KOPT-K1 (cell line): Measurements from ENCODE around the gene IL1R2.

Source experiments
- H3K27ac ChIP-seq: fragments of 200-600 bp; sonication (generic); 2 replicates; pipeline ENCODE4 v1.5.1; 2016; ENCODE audit warnings: antibody characterized with exemption, mild to moderate bottlenecking, low read depth, low read length; ENCODE audit not compliant: poor library complexity, severe bottlenecking
- H3K36me3 ChIP-seq: fragments of 200-600 bp; sonication (generic); 2 replicates; pipeline ENCODE4 v1.5.1; 2017; ENCODE audit warnings: antibody characterized with exemption, mild to moderate bottlenecking, low read length, moderate library complexity; ENCODE audit not compliant: insufficient read depth
- H3K9me3 ChIP-seq: fragments of 200-600 bp; sonication (generic); 2 replicates; pipeline ENCODE4 v1.5.1; 2017; ENCODE audit warnings: antibody characterized with exemption, low read length, mild to moderate bottlenecking; ENCODE audit not compliant: insufficient read depth, poor library complexity, severe bottlenecking

Gene IL1R2, protein sequence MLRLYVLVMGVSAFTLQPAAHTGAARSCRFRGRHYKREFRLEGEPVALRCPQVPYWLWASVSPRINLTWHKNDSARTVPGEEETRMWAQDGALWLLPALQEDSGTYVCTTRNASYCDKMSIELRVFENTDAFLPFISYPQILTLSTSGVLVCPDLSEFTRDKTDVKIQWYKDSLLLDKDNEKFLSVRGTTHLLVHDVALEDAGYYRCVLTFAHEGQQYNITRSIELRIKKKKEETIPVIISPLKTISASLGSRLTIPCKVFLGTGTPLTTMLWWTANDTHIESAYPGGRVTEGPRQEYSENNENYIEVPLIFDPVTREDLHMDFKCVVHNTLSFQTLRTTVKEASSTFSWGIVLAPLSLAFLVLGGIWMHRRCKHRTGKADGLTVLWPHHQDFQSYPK

DNA sequence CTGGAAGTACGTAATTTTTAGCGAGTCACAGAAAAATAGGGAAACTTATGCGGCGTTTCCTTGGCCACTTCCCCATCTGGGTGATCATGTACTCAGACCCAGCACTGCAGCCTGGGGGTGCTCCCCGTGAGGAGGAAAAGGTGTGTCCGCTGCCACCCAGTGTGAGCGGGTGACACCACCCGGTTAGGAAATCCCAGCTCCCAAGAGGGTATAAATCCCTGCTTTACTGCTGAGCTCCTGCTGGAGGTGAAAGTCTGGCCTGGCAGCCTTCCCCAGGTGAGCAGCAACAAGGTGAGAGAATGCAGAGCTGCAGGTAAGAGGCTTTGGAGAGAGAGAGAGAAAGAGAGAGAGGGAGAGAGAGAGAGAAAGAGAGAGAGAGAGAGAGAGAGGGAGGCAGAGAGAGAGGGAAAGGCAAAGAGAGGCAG lies at the start of gene IL1R2:
Gene IL1R2, plus strand, starts transcription at position 240 of the 425 bp plus-strand sequence. CDS start 16,616 bp downstream, outside the sequence.
- no peaks in the 10 kb centered on the region for H3K36me3 ChIP-seq
- H3K9me3 ChIP-seq, result no peaks in the 10 kb centered on the region
- H3K27ac ChIP-seq, result no peak within 1 kb of the TSS

DNA sequence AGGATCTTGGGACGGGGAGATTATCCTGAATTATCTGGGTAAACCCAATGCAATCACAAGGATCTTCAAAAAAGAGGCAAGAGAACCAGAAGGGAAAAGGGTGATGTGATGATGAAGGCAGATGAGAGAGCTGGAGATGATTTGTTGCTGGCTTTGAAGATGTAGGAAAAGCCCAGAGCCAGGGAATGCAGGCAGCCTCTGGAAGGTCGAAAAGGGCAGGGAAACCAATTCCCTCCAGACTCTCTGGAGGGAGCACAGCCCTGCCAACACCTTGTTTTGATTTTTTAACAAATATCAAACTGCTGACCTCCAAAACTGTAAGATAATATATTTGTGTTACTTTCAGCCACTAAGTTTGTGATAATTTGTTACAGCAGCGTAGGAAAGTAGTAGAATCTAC lies 48.9 kb upstream of the IL1R2 start:
- H3K27ac ChIP-seq, result no peak overlapping the region
- H3K36me3 ChIP-seq, result no peaks in the 10 kb centered on the region
- peaks cover 7% of the 10 kb centered on the region for H3K9me3 ChIP-seq

DNA sequence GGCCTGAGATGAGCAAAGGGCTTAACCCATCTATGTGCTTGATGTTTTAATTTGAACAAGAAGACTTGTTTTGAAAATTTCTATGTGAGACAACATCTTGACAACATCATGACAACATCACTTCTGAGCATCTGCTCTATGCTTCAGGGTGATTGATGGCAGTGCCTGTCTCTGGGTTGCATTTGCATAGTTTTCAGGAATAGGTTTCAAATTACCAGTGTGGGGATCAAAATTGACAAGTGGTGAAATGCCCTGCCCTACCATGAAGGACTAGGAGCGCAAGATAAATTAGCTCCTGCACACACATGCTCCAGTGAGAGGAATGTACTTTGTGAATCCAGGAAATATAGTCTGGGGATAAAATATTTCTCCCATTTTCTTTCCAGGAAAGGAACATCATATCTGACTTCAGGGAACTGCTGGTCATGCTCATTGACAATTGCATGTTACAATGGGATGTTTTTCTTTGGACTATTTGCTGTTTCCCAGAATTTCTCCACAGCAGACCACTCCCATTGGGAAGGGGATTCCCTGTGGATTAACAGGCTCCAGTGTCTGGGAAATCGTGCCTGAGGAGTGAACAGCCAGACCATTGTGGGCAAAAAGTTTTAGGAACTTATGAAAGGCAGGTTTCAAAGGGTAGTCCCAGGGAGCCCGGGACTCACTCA lies 45.3 kb upstream of the IL1R2 start:
- Histone ChIP-seq H3K36me3 (no peaks in the 10 kb centered on the region), H3K9me3 (peaks cover 14% of the 10 kb centered on the region), H3K27ac (no peak overlapping the region)

DNA sequence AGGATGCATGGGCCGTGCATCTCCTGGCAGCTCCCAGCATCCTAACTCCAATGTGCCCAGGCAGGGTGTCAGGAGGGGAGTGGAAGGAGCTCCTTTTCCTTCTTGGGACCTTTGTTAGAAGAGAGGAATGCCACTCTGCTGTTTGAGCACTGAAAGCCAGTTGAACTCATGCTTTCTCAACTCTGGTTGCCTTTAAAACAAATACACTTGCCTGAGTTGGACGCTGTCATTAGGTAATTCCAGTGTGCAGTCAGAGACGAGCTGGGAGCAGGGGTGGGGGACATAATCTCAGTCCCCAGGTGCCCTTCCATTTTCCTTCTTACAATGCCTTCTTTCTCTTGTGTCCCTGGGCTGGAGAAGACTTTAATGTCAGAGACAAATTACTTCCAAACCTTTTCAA lies 44.4 kb upstream of the IL1R2 start:
- no peaks in the 10 kb centered on the region for H3K36me3 ChIP-seq
- peaks cover 14% of the 10 kb centered on the region for H3K9me3 ChIP-seq
- H3K27ac ChIP-seq, result no peak overlapping the region

DNA sequence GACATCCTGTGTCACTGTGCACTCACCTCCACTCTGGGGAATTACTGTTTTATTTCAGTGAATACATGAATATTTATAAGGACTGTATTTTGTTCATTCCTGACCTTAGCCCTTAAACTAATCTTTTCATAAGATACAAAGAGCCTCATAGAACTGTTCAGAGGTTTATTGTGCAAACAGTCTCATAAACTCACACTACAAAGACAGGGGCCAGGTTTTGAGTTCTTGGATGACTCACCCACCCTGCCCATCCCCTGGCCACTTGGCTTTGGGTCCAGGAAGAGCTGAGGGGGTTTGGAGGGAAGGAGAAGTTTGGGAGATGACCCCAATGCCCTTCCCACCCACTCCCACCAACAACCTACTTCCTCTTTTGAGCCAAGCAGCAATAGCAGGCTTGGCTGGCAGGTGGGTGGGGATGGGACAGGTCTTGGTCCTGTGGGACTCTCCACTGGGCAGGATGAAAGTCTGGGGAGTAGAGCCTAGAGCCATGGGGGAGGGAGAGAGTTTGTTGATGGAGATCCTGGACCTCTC lies 43.1 kb upstream of the IL1R2 start:
- H3K9me3 ChIP-seq, result peaks cover 14% of the 10 kb centered on the region
- no peaks in the 10 kb centered on the region for H3K36me3 ChIP-seq
- H3K27ac ChIP-seq, result no peak overlapping the region

DNA sequence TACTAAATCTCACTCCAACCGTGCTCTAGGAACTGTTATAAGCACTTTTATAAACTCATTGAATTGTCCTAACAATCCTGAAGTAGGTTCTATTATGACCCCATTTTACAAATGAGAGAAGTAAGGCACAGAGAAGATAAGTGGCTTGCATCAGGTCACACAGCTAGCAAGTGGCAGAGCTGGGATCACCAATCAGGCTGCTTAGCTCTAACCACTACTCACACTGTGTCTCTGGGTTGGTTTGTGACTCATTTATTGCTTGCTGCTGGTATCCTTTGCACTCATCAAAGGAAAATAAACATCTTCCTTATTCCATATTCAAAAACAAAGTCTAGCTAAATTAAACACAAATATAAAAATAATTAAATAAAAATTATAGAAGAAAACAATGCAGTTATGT lies 42.5 kb upstream of the IL1R2 start:
- H3K36me3 ChIP-seq, result no peaks in the 10 kb centered on the region
- peaks cover 14% of the 10 kb centered on the region for H3K9me3 ChIP-seq
- H3K27ac ChIP-seq, result no peak overlapping the region

DNA sequence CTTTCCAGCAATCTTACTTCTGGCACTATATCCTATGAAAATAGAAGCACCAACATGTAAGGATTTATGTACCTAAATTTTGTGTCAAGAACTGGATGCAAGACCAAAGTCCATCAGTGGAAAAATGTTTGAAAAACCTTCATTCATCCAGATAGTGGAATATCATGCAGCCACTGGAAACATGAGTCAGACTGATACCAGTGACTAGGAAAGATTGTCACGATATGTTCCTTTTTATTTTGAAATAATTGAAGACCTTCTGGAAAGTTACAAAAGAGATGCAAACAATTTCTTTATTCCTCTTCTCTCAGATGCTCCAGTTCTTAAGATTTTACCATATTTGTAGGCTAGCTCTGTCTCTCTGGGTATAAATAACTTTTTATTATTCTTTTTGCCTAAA lies 40.5 kb upstream of the IL1R2 start:
- Histone ChIP-seq H3K9me3 (peaks cover 14% of the 10 kb centered on the region), H3K36me3 (no peaks in the 10 kb centered on the region), H3K27ac (no peak overlapping the region)

DNA sequence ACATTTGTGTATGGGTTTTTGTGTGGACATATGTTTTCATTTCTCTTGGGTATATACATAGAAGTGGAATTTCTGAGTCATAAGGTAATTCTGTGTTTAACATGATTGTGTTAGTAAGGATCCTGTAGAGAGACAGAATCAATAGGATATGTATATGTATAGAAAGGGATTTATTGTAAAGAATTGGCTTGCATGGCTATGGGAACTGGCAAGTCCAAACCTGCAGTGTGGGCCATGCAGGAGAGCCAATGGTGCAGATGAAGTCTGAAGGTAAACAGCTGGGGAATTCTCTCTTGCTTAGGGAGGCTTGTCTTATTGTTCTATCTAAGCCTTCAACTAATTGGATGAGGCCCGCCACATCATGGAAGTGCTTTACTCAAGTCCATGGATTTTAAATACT lies 39.2 kb upstream of the IL1R2 start:
- H3K27ac ChIP-seq, result no peak overlapping the region
- H3K9me3 ChIP-seq, result peaks cover 14% of the 10 kb centered on the region
- no peaks in the 10 kb centered on the region for H3K36me3 ChIP-seq

DNA sequence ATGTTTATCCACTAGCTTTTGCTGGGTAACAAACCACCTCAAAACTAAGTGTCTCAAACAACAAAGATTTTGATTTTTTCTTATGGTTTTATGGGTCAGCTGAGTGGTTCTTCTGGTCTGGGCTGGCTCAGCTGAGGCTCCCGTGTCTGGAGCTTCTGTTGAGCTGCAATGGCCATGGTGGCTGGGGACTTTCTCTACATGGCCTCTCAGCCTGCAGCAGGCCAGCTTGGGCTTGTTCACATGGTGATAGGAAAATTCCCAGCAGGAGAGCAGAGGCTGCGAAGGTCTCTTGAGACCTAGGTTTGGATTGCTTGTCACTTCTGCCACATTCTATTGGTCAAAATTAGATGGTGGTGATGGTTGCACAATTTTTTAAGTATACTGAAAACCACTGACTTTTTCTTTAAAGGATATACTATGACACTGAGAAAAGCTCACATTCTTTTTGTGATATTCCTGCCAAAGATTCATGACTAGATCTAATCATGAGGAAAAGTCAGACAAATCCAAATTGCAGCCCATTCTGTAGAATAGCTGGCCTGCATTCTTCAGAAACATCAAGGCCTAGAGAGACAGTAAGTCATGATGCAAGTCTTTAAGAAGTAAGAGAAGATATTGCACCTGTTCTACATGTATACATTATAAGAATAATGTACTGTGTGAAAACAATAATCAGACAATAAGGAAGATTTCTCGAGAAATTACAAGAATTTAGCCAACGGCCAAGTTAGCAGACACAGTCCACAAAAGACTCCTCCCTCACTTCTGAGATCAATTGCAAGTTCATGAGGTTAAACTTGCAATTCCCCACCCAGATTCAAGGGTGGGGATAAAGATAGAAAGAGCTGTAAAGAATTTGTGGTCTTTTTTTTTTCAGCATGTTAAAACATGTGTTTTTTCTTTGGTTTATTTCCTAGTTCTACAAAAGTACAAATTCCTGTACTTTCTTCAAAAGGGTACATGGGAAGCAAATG lies 35.0 kb upstream of the IL1R2 start:
- Histone ChIP-seq H3K27ac (no peak overlapping the region), H3K9me3 (peaks cover 5% of the 10 kb centered on the region), H3K36me3 (no peaks in the 10 kb centered on the region)

DNA sequence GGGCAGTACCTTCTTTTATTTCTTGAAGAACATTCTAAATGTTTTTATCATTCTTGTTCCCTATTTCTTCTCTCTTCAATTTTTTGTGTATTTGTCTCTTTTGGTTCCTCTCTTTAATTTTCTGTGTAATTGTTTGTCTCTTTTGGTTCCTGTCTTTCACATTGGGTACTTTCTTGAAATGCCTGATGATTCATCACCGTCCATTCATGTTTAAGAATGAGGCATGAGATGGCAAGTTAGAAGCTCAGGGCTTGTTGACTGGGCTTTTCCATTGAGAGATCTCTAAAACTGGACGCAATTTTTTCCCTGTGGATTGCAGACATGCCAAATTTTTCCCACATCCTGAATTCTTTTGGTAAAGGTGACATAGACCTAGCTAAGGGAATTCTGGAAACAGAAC lies 33.7 kb upstream of the IL1R2 start:
- Histone ChIP-seq H3K36me3 (no peaks in the 10 kb centered on the region), H3K9me3 (peaks cover 5% of the 10 kb centered on the region), H3K27ac (no peak overlapping the region)

DNA sequence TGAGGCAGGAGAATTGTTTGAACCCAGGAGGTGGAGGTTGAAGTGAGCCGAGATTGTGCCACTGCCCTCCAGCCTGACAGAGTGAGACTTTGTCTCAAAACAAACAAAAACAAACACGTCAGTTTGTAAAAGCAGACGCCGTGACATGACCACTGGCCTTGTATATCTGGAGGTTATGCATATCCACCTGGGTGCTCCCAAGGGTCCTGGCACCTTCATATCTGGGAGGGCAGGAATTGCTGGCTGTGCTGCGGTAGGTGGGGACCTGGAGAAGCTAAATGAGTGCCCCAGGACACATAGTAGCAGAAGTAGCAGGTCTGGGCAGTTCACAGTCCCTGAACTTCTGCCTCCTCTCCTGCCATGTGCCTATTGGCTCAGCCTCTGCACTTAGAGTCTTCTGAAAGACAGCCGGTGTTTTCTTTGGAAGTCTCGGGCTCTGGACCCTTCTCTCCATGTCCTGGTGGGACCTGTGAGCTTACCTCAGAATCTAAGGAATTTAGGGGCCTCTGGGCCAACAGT lies 30.9 kb upstream of the IL1R2 start:
- H3K36me3 ChIP-seq, result no peaks in the 10 kb centered on the region
- peaks cover 5% of the 10 kb centered on the region for H3K9me3 ChIP-seq
- no peak overlapping the region for H3K27ac ChIP-seq

DNA sequence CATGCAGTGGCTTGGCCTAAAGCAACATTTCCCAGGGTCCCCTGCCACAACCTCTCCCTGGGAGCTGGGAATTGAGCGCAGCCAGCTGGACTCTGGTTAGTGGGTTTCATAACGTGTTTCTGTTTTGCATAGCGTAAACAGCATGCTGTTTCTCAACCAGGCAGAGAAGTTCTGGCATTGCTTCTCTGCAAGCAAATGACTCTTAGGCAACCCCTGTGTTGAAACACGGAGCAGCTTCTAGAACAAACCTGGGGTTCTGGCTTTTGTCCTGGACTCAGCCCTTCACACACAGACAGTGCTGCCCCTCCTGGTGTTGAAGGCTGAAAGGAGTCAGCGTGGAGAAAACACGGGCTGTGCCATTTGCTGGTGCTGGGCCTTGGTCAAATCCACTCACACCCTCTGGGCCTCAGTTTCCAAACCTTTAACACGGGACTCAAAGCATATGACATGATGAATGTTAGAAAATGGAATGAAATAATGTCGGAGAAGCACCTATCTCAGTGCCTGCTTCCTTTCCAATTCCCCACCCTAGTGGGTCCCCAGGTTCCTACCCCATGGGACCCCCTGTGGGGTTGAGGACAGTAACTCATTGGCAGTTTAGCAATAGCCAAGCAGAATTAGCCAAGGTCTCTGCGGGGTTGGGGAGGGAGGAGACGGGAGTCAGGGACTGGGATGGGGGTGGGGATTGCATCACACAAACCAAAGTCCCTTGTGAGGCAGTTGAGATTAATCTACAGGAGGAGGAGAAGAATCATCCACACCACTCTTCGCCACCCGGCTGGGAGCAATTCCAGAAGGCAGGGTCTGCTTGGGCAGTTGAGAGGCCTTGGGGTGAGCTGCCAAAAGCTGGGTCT lies 30.2 kb upstream of the IL1R2 start:
- no peak overlapping the region for H3K27ac ChIP-seq
- H3K36me3 ChIP-seq, result no peaks in the 10 kb centered on the region
- H3K9me3 ChIP-seq, result peaks cover 5% of the 10 kb centered on the region

DNA sequence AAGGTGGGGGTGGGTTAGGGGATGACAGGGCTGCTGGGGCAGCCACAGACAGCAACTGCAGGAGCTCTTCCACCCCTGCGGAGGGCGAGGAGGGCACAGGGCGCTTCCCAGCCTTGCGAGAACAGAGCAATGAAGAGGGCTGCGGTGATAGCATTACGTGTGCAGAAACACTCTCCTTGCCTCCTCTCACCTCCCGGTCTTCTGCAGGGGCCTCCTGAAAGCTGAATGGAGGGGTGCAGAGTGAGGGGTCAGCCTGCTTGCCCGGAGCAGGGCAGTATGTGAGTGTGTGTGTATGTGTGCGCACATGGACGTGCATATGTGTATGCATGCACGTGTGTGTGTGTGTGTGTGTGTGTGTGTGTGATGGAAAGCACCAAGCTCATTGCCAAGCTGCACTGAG lies 29.5 kb upstream of the IL1R2 start:
- no peak overlapping the region for H3K27ac ChIP-seq
- H3K36me3 ChIP-seq, result no peaks in the 10 kb centered on the region
- peaks cover 4% of the 10 kb centered on the region for H3K9me3 ChIP-seq

DNA sequence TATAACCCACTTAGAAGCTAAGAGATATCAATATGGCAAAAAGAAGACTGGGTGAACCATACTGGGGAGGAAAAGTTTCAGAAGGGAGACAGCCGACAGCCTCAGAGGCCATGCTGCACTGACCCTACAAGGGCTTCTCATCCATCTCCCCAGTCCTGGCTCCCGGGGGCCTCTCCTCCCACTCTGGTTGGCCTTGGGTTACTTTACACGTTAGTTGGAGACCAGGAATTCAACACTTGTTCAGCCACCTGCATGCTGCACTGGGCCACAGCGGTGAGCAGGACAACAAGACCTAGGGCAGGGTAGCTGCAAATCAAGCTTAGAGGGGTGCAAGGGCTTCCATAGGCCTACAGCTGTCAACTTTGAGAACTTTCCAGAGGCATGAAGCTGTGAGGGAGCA lies 28.6 kb upstream of the IL1R2 start:
- H3K9me3 ChIP-seq, result no peaks in the 10 kb centered on the region
- H3K36me3 ChIP-seq, result no peaks in the 10 kb centered on the region
- H3K27ac ChIP-seq, result no peak overlapping the region
